AG09319 (cell line): ENCODE data around the gene SLC4A5.

Experiments used
- DNase-seq: peaks from one replicate; pipeline ENCODE4 v3.0.0-alpha.2; 2010; ENCODE audit warnings: low read depth; ENCODE audit errors: extremely low read depth
- CTCF ChIP-seq: IDR thresholded peaks from 2 replicates; pipeline ENCODE4 v1.5.1; 2011; ENCODE audit warnings: low read depth, mild to moderate bottlenecking, inconsistent platforms, low read length, moderate library complexity

Gene SLC4A5

GRCh38 chr2:74259733-74260132, 83.5 kb downstream of the SLC4A5 start:
- TF ChIP-seq CTCF, result no peak
- no peak for DNase-seq

- no peak for TF ChIP-seq CTCF
- DNase-seq, result no peak
These were observed 84.0 kb downstream of the SLC4A5 start for GRCh38 chr2:74259191-74259590.

- TF ChIP-seq CTCF, result no peak
- DNase-seq, result no peak
These were observed 87.5 kb downstream of the SLC4A5 start for GRCh38 chr2:74255660-74256213.

GRCh38 chr2:74253971-74254310, 89.3 kb downstream of the SLC4A5 start:
- TF ChIP-seq CTCF, result no peak
- DNase-seq, result no peak

- DNase-seq, result no peak
- TF ChIP-seq CTCF, result no peak
These were observed 89.8 kb downstream of the SLC4A5 start for GRCh38 chr2:74253306-74253970.

- no peak for TF ChIP-seq CTCF
- no peak for DNase-seq
These were observed 90.4 kb downstream of the SLC4A5 start for GRCh38 chr2:74252862-74253261.

GRCh38 chr2:74252036-74252435, 91.2 kb downstream of the SLC4A5 start:
- no peak for TF ChIP-seq CTCF

More at GRCh38 chr2:74252036-74252435, 91.2 kb downstream of the SLC4A5 start:
- no peak for DNase-seq
